SU-DHL-6 (cell line): ENCODE data around the gene MBP.

Source experiments
- H2AFZ ChIP-seq: fragments of 200-600 bp; sonication (generic); 2 replicates; pipeline ENCODE4 v1.6.1; 2014; ENCODE audit warnings: low read depth, mild to moderate bottlenecking, moderate library complexity, mixed read lengths, antibody characterized with exemption, low read length; ENCODE audit not compliant: severe bottlenecking
- H3F3A ChIP-seq: fragments of 200-600 bp; shearing (Covaris generic); 2 replicates; pipeline ENCODE4 v1.6.0; 2016; ENCODE audit warnings: antibody characterized with exemption, mild to moderate bottlenecking; ENCODE audit not compliant: insufficient read depth
- H3K27ac ChIP-seq: fragments of 200-600 bp; sonication (generic); 2 replicates; pipeline ENCODE4 v1.5.1; 2016; ENCODE audit warnings: low read depth, mild to moderate bottlenecking, low read length, moderate library complexity, mixed read lengths
- H3K27me3 ChIP-seq: fragments of 200-600 bp; sonication (generic), shearing (Covaris generic); 2 replicates; pipeline ENCODE4 v1.6.0; 2014; ENCODE audit warnings: mild to moderate bottlenecking, low read length
- H3K36me3 ChIP-seq: fragments of 200-600 bp; sonication (generic); 2 replicates; pipeline ENCODE4 v1.6.1; 2014; ENCODE audit warnings: mild to moderate bottlenecking, low read length, mixed read lengths
- H3K4me2 ChIP-seq: fragments of 300-600, 200-600 bp; shearing (Covaris generic), sonication (generic); 2 replicates; pipeline ENCODE4 v1.6.0; 2014; ENCODE audit warnings: low read length, low read depth, mild to moderate bottlenecking; ENCODE audit not compliant: poor library complexity, severe bottlenecking
- H3K4me3 ChIP-seq: fragments of 200-600 bp; sonication (generic); 2 replicates; pipeline ENCODE4 v1.5.1; 2014; ENCODE audit warnings: antibody characterized with exemption, low read length, mild to moderate bottlenecking, mixed read lengths; ENCODE audit not compliant: insufficient read depth, poor library complexity, severe bottlenecking
- H3K79me2 ChIP-seq: fragments of 200-600 bp; sonication (generic); 2 replicates; pipeline ENCODE4 v1.6.1; 2014; ENCODE audit warnings: mild to moderate bottlenecking, low read length, moderate library complexity; ENCODE audit not compliant: insufficient read depth
- H3K9ac ChIP-seq: fragments of 200-600 bp; sonication (generic); 2 replicates; pipeline ENCODE4 v1.7.0; 2014; ENCODE audit warnings: mild to moderate bottlenecking, low read length
- H3K9me2 ChIP-seq: fragments of 200-600 bp; sonication (generic); replicated peaks from 2 replicates; pipeline ENCODE4 v1.6.1; 2014; ENCODE audit warnings: low read length; ENCODE audit not compliant: insufficient read depth
- H3K9me3 ChIP-seq: fragments of 200-600 bp; sonication (generic); 2 replicates; pipeline ENCODE4 v1.6.1; 2014; ENCODE audit warnings: low read length, mixed read lengths; ENCODE audit not compliant: insufficient read depth
- H4K20me1 ChIP-seq: fragments of 200-600 bp; sonication (generic); 2 replicates; pipeline ENCODE4 v1.6.1; 2014; ENCODE audit warnings: low read depth, mild to moderate bottlenecking, antibody characterized with exemption, low read length, moderate library complexity, mixed read lengths
- EZH2phosphoT487 ChIP-seq: fragments of 200-600 bp; sonication (generic), shearing (Covaris generic); conservative IDR thresholded peaks from 2 replicates; pipeline ENCODE4 v1.6.1; 2018; ENCODE audit warnings: mild to moderate bottlenecking, antibody characterized with exemption, low read length, moderate library complexity, mixed read lengths
- TF ChIP-seq, protein P1 (sequence below): fragments of 200-600 bp; sonication (generic); IDR thresholded peaks from one replicate; pipeline ENCODE4 v1.5.1; 2017; ENCODE audit warnings: antibody characterized with exemption, mild to moderate bottlenecking, low read length, moderate library complexity; ENCODE audit not compliant: insufficient read depth, poor library complexity, severe bottlenecking

Gene MBP

DNA sequence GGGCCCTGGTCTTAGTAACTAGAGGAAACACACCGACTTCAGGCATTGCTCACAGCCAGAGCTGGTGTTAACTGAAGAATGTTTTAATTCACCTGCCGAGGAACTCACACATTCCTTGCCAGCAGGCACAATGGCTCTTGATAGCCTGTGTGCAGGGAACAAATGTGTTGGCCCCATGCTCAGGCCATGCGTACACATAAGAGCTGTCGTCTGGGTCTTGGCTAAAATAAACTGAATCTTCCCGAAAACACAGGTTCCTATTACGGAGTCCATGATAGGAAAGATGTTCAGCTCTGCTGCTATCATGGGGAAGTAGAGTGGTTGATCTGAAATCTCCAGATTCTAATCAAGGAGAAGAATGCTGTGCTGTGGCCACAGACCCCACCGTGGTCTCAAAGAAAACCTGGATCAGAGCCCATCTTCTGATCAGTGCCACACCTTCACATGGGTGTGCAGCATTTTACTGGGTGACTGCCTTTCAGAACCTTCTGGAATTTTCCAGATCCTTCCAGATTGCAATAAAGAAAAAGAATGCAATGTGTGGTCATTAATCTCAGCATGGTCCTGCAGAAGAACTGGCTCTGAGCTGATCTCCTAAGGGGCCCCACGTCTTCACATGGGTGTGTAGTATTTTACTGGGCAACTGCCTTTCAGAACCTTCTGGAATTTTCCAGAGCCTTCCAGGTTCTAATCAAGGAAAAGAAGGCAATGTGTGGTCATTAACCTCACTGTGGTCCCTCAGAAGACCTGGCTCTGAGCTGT lies 17.2 kb downstream of the MBP start:
- Histone ChIP-seq H3K36me3 (no peaks in the 10 kb centered on the region), H3K9me3 (no peaks in the 10 kb centered on the region), H3K27ac (no peak overlapping the region), H3K9ac (no peak overlapping the region), H3F3A (no peaks in the 10 kb centered on the region), H3K4me3 (no peak overlapping the region), H2AFZ (no peak overlapping the region), H4K20me1 (peaks cover 7% of the 10 kb centered on the region; the same call in 1 of the 2 replicates), H3K9me2 (no peaks in the 10 kb centered on the region), H3K4me2 (no peak overlapping the region), H3K27me3 (no peaks in the 10 kb centered on the region), H3K79me2 (peaks cover 92% of the 10 kb centered on the region)
- TF ChIP-seq EZH2phosphoT487: no peak
- TF ChIP-seq, protein P1, sequence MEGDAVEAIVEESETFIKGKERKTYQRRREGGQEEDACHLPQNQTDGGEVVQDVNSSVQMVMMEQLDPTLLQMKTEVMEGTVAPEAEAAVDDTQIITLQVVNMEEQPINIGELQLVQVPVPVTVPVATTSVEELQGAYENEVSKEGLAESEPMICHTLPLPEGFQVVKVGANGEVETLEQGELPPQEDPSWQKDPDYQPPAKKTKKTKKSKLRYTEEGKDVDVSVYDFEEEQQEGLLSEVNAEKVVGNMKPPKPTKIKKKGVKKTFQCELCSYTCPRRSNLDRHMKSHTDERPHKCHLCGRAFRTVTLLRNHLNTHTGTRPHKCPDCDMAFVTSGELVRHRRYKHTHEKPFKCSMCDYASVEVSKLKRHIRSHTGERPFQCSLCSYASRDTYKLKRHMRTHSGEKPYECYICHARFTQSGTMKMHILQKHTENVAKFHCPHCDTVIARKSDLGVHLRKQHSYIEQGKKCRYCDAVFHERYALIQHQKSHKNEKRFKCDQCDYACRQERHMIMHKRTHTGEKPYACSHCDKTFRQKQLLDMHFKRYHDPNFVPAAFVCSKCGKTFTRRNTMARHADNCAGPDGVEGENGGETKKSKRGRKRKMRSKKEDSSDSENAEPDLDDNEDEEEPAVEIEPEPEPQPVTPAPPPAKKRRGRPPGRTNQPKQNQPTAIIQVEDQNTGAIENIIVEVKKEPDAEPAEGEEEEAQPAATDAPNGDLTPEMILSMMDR: no peak

DNA sequence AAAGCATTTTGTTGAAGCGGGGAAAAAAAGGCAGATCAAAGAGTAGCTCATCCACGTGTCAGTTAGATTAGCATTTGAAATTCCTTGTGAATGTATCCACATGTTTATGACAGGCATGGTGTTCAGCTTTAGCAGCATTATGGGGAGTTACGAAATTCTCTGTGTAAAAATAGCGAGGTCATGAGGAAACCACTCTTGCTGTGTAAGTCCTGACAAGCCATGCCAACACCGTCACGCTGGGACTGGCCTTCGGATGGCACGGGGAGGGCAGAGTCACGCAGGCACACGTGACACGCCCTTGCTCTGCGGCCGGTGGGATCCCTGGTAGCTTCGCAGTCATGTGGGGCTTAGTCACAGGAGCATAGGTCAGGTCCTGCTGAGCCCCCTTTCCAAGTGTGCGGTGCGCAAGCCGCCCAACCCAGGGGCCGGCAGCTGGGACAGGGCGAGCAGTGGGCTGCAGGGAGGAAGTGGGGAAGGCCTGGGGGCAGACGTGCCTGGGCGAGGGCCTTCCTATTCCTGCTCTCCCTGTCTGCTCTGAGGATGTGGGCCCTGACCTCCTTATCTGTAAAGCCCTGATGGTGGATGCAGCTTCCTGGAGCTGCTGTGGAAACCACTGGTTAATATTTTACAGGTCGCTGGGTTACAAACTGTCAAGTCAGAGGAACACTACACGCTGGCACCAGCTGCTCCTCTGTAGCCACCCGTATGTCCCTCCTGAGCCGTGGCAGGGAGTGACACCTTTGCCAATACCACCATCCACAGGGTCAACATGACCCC lies 18.0 kb downstream of the MBP start:
- no peak overlapping the region for H3K4me2 ChIP-seq
- H3K27me3 ChIP-seq: no peaks in the 10 kb centered on the region
- 0 out of 2 replicates have a peak, but pooled peaks cover 4% of the 10 kb centered on the region for H3K36me3 ChIP-seq
- no peak overlapping the region for H2AFZ ChIP-seq
- no peaks in the 10 kb centered on the region for H3K9me3 ChIP-seq
- no peak overlapping the region for H3K27ac ChIP-seq
- no peaks in the 10 kb centered on the region for H3K9me2 ChIP-seq
- peaks cover 4% of the 10 kb centered on the region; the same call in 1 of the 2 replicates for H4K20me1 ChIP-seq
- H3K4me3 ChIP-seq: no peak overlapping the region
- H3K9ac ChIP-seq: no peak overlapping the region
- TF ChIP-seq EZH2phosphoT487: no peak
- TF ChIP-seq, protein P1: no peak
- peaks cover 92% of the 10 kb centered on the region for H3K79me2 ChIP-seq
- no peaks in the 10 kb centered on the region for H3F3A ChIP-seq

DNA sequence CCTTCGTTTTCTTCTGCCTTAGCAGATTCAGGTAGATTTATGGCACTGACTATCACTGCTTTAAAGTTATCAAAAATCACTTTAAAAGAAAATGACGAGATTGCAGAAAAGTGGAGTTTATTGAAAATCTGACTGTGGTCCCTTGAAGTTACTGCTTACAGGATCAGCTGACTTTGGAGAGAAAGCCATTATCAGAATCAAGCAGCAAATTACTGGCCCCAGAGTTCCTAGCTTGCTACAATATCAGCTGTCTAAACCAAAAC lies 18.5 kb downstream of the MBP start:
- H3K4me2 ChIP-seq: no peak overlapping the region
- no peaks in the 10 kb centered on the region; the same call in 1 of the 2 replicates for H4K20me1 ChIP-seq
- H3K36me3 ChIP-seq: 0 out of 2 replicates have a peak, but pooled peaks cover 4% of the 10 kb centered on the region
- H3K27me3 ChIP-seq: no peaks in the 10 kb centered on the region
- H3K9ac ChIP-seq: no peak overlapping the region
- no peaks in the 10 kb centered on the region for H3K9me2 ChIP-seq
- no peak overlapping the region for H2AFZ ChIP-seq
- peaks cover 90% of the 10 kb centered on the region for H3K79me2 ChIP-seq
- H3F3A ChIP-seq: no peaks in the 10 kb centered on the region
- TF ChIP-seq, protein P1: no peak
- no peak for TF ChIP-seq EZH2phosphoT487
- no peak overlapping the region for H3K4me3 ChIP-seq
- H3K27ac ChIP-seq: no peak overlapping the region
- H3K9me3 ChIP-seq: no peaks in the 10 kb centered on the region
